Panc1 (cell line): Measurements from ENCODE around the gene MICAL2. TPM values are rescaled to one million over a fixed set of nuclear protein-coding genes. Genes with fewer than 3 reads are reported as not detected.

Experiments
- ATAC-seq: fragments of 200-7000 bp; cut with Tn5 transposase; 2 replicates; pipeline ENCODE4 v1.9.1; 2020; ENCODE audit warnings: mild to moderate bottlenecking, moderate library complexity
- BruUV-seq: library from RNA; stranded (reverse); fragments of 400-500 nt; replicated peaks from 2 replicates; lab custom pipeline; 2021; lab: Mats Ljungman, UMichigan
- CTCF ChIA-PET: fragments of 300-600 bp; sonication (Branson Sonifier 250); formaldehyde crosslinking; loops from one replicate; lab custom pipeline; 2022; ENCODE audit warnings: antibody characterized with exemption; lab: Charles Lee
- POLR2A ChIA-PET: fragments of 300-600 bp; sonication (Branson Sonifier 250); formaldehyde crosslinking; loops from one replicate; lab custom pipeline; 2022; ENCODE audit warnings: antibody characterized with exemption; lab: Charles Lee
- DNase-seq: peaks from one replicate; pipeline ENCODE4 v3.0.0-alpha.2; 2010; ENCODE audit warnings: low read depth, low spot score
- H3K27ac ChIP-seq: 2 replicates; pipeline ENCODE4 v1.5.1; 2011; ENCODE audit warnings: mild to moderate bottlenecking, low read length, inconsistent platforms
- H3K27me3 ChIP-seq: fragments of 200-500 bp; sonication (Bioruptor generic); 2 replicates; pipeline ENCODE4 v1.6.0; 2014; ENCODE audit warnings: low read length, inconsistent platforms; ENCODE audit not compliant: control insufficient read depth, insufficient read depth
- H3K36me3 ChIP-seq: fragments of 200-500 bp; sonication (Bioruptor generic); 2 replicates; pipeline ENCODE4 v1.5.1; 2014; ENCODE audit warnings: inconsistent platforms, mild to moderate bottlenecking, low read length, moderate library complexity; ENCODE audit not compliant: control insufficient read depth, insufficient read depth
- H3K4me1 ChIP-seq: 2 replicates; pipeline ENCODE4 v1.5.1; 2011; ENCODE audit warnings: inconsistent platforms, mild to moderate bottlenecking, low read length, moderate library complexity; ENCODE audit not compliant: control insufficient read depth, insufficient read depth
- H3K4me3 ChIP-seq, 2 experiments: 2 replicates each; pipeline ENCODE4 v1.5.1; 2011 to 2012; ENCODE audit warnings: low read depth in 2 of 2, low read length in 2 of 2, mild to moderate bottlenecking in 2 of 2, inconsistent platforms in 1 of 2, moderate library complexity in 1 of 2
- H3K9me3 ChIP-seq: fragments of 200-500 bp; sonication (Bioruptor generic); 2 replicates; pipeline ENCODE4 v1.5.1; 2014; ENCODE audit warnings: low read depth, mild to moderate bottlenecking, inconsistent platforms, low read length, moderate library complexity; ENCODE audit not compliant: control insufficient read depth, insufficient read depth
- CTCF ChIP-seq: fragments of 450-650 bp; IDR thresholded peaks from 2 replicates; pipeline ENCODE4 v1.5.1; 2017; ENCODE audit warnings: mild to moderate bottlenecking
- POLR2AphosphoS5 ChIP-seq: IDR thresholded peaks from 2 replicates; pipeline ENCODE4 v1.6.1; 2012; ENCODE audit warnings: mild to moderate bottlenecking, low read depth, low read length, moderate library complexity
- REST ChIP-seq, 2 experiments: IDR thresholded peaks; 2 replicates each; pipeline ENCODE4 v1.6.1; 2011 to 2012; ENCODE audit warnings: low read depth in 2 of 2, control low read depth in 1 of 2, low read length in 1 of 2, mild to moderate bottlenecking in 1 of 2, moderate library complexity in 1 of 2; ENCODE audit not compliant: insufficient read depth in 1 of 2
- SIN3A ChIP-seq: IDR thresholded peaks from 2 replicates; pipeline ENCODE4 v1.6.1; 2012; ENCODE audit warnings: low read depth, mild to moderate bottlenecking, low read length, moderate library complexity, borderline replicate concordance; ENCODE audit not compliant: insufficient read depth
- TCF7L2 ChIP-seq: IDR thresholded peaks from 2 replicates; pipeline ENCODE4 v1.6.1; 2011; ENCODE audit warnings: mild to moderate bottlenecking, low read depth, low read length, inconsistent platforms
- in situ Hi-C: cut with HindIII; loops from 2 replicates; pipeline ENCODE4 v1.10.0; 2016; ENCODE audit warnings: low sequenced_read_pairs, low pct_unique_long_range_greater_than_20kb
- intact Hi-C: fragments of 100-400 bp; cut with micrococcal nuclease; formaldehyde crosslinking; loops from one replicate; pipeline ENCODE4 v1.10.0; 2022; ENCODE audit not compliant: unreplicated experiment
- total RNA-seq: library from RNA; stranded (reverse); gene quantifications from one replicate; pipeline ENCODE4 v1.2.1, GENCODE V29; 2021; ENCODE audit not compliant: unreplicated experiment

MICAL2 gene
- total RNA-seq, 1 experiment from 2014 or later, result 199 TPM

GRCh38 chr11:12157241-12157661, 46.9 kb downstream of the MICAL2 start:
- H3K36me3 ChIP-seq, result no peaks in the 10 kb centered on the region; the same call in 1 of the 2 replicates
- peaks cover 46% of the 10 kb centered on the region for H3K4me1 ChIP-seq
- no peaks in the 10 kb centered on the region for H3K27me3 ChIP-seq
- ChIA-PET POLR2A (interaction anchor here (0.5 kb wide), 1 partner anchor 62 kb away, joined by 5 read pairs; no protein-coding TSS in a partner anchor), CTCF (no interaction called here)
- in situ Hi-C loops (no loop called here), intact Hi-C loops (no loop called here)
- TF ChIP-seq TCF7L2 (no peak), POLR2AphosphoS5 (no peak), SIN3A (no peak), REST (IDR thresholded peaks at IDR 0.05; ENCODE audit: insufficient read depth in 1 of 2, low read depth in 2 of 2, low read length in 1 of 2) (no peak)
- DNase-seq (no peak), ATAC-seq (no peak)
- H3K27ac ChIP-seq, result peak overlapping the region; percentile 6; the same call in 1 of the 2 replicates
- no peaks in the 10 kb centered on the region for H3K9me3 ChIP-seq
- no peak overlapping the region for H3K4me3 ChIP-seq
- BruUV-seq, result no TSS peak

GRCh38 chr11:12158909-12159308, 48.5 kb downstream of the MICAL2 start:
- H3K36me3 ChIP-seq, result no peaks in the 10 kb centered on the region; the same call in 1 of the 2 replicates
- no TSS peak for BruUV-seq
- peak overlapping the region; percentile 89 for H3K27ac ChIP-seq
- H3K4me3 ChIP-seq, result no peak overlapping the region
- no peak for TF ChIP-seq CTCF
- TF ChIP-seq POLR2AphosphoS5, result no peak
- H3K27me3 ChIP-seq, result no peaks in the 10 kb centered on the region
- no peak for DNase-seq
- H3K4me1 ChIP-seq, result peaks cover 60% of the 10 kb centered on the region
- intact Hi-C loops (no loop called here), in situ Hi-C loops (no loop called here)
- H3K9me3 ChIP-seq, result no peaks in the 10 kb centered on the region
- ChIA-PET POLR2A (no interaction called here), CTCF (interaction anchor here (0.6 kb wide), 1 partner anchor 64 kb away, joined by 3 read pairs; no protein-coding TSS in a partner anchor)
- ATAC-seq, result no peak

GRCh38 chr11:12159351-12160099, 49.1 kb downstream of the MICAL2 start:
- TF ChIP-seq CTCF, result no peak
- TF ChIP-seq SIN3A, result no peak
- TF ChIP-seq TCF7L2, result no peak
- peaks cover 66% of the 10 kb centered on the region for H3K4me1 ChIP-seq
- H3K9me3 ChIP-seq, result no peaks in the 10 kb centered on the region
- no peaks in the 10 kb centered on the region for H3K27me3 ChIP-seq
- no peaks in the 10 kb centered on the region; the same call in 1 of the 2 replicates for H3K36me3 ChIP-seq
- no TSS peak for BruUV-seq
- H3K27ac ChIP-seq, result peak overlapping the region; percentile 89
- ATAC-seq (peak; percentile 73), DNase-seq (no peak)
- in situ Hi-C loops, result no loop called here
- H3K4me3 ChIP-seq, result no peak overlapping the region
- POLR2A ChIA-PET, result no interaction called here
- intact Hi-C loops, result no loop called here
- CTCF ChIA-PET, result no interaction called here
